ENCODE data around the gene MYH14.
"Not testable (repeated sequence)": the region's sequence is repeated elsewhere in the genome, so short reads cannot be mapped to it uniquely, and the experiment has no call there.

Gene MYH14

GRCh38 chr19:50337031-50337430, 133.6 kb downstream of the MYH14 start:
- DNase-seq: not testable (repeated sequence)

- no peak for DNase-seq
Measured at GRCh38 chr19:50340331-50340730, 136.9 kb downstream of the MYH14 start.

GRCh38 chr19:50341091-50341564, 137.7 kb downstream of the MYH14 start:
- DNase-seq: no peak

GRCh38 chr19:50344661-50345318, 141.4 kb downstream of the MYH14 start:
- DNase-seq: no peak

DNA sequence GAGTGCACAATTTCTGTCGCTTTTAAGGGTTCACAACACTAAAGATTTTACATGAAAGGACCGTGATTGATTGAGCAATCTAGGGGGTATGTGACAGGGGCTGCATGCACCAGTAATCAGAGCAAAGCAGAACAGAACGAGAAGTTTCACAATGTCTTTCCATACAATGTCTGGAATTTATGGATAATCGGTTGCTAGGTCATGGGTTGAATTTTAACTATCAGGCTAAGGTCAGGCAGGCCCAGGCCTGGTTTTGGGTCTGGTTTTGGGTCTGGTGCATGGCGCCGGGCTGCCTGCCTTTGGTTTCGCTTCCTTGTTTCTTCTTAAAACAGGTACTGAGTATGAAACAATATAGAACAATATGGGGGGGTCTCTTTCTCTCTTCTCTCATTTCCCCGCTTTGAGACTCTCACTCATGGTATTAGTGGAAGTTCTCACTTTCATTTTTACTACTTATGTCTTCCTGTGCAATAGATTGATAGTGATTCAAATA, 143.7 kb downstream of the MYH14 start:
- not testable (repeated sequence) for DNase-seq

- DNase-seq: no peak
Measured at GRCh38 chr19:50349277-50350057, 146.0 kb downstream of the MYH14 start.

GRCh38 chr19:50352242-50352641, 148.8 kb downstream of the MYH14 start:
- no peak for DNase-seq

- not testable (repeated sequence) for DNase-seq
Measured at GRCh38 chr19:50353487-50353880, 150.1 kb downstream of the MYH14 start.

DNA sequence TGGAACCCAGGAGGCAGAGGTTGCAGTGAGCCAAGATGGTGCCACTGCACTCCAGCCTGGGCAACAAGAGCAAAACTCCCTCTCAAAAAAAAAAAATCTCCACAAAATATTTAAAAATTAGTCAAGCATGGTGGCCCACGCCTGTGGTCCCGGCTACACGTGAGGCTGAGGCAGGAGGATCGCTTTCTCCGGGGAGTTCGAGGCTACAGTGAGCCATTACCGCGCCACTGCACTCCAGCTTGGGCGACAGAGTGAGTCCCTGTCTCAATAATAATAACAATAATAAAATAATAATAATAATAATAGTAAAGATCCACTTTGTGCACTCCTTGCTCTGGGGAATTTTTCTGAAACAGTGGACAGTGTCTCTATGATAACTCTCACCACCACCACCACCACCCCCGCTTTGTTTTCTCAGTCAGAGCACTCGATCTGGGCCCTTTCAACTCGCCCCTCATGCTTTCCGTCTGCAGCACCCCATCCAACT, 153.3 kb downstream of the MYH14 start:
- no peak for DNase-seq

DNA sequence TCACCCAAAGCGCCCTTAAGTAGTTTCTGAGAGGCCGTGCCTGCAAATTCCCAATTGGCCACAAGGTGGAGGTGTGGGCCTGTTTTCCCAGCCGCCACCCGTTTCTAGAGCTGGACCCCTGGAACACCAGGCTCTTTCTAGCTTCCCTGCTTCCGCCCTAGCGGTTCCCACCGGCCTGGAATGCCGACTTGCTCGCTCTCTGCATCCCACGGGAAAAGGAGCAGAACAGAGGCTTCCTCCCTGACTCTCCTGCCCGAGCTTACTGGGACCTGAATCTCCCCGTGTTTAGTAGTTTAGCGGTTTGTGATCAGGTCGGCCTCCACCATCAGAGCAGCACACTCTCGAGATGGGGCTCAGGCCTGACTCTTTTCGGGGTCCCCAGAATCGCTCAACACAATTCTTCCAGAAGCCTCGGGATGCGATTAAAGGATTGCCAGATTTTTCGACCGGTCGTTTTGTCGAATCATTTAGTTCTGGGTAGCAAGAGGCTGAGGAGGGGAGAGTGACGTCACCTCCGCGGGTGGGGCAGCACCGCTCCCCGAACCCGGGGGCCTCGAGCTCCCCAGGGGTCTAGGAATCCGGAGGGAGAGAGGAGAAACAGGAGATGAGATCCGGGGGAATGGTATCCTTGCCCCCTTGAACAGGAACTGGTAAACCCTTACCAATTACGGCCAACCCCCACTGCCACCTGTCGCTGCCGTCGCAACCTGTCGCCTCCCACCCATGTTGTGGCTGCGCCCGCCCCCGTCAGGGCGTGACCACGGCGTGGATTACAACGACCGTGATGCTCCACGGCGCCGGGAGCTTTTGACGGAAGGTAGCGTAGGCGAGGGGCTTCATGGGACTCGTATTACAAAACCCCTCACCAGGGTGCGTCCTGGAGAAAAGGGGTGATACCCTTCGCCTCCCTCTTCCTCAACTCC, 154.0 kb downstream of the MYH14 start:
- peak; percentile 48 for DNase-seq

DNA sequence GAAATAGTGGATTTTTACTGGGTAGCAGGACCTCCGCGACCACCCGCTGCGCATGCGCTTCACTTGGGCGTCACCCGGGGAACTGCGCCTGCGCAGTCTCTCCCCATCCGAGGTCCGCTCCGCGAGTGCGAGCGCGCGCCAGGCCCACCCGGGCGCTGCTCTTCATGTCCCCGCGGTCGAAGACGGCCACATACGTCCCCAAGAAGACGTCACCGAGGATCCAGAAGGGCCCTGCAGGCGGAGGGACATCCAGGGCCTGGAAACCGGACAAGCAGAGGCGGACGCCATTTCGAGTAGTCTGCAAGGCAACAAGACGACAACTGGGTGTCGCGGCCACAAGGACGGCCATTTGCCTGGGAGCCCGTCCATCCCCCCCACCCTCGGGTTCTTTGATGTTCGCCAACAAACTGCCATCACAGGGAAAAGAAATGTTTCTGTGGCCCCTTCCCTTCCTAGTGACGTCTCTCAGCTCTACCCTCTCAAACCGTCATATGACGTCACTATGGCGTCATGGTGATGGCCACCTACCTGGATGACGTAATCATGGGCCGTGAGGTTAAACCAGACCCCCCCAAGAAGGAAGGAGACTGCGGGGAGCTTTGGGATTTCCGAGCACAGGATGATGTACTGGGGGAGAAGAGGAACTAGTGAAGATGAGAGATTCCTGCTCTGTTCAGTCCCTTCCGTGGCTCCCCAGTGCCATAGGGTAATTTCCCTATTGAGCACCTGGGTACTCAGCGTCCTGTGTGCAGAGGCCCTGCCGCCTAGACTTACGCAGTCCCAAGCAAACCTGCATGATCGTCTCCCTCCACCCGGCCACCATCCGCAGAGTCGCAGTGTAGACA, 155.3 kb downstream of the MYH14 start:
- DNase-seq: peak; percentile 51

- DNase-seq: no peak
Measured at GRCh38 chr19:50359328-50359818, 156.0 kb downstream of the MYH14 start.

Data from fibroblast of skin of right quadriceps (primary cell).